NOMO-1 (cell line): ENCODE results near the gene PLCL1.
"Not testable (repeated sequence)": the region's sequence is repeated elsewhere in the genome, so short reads cannot be mapped to it uniquely, and the experiment has no call there.

Experiments
- DNase-seq, 2 experiments: peaks; one replicate each; lab custom pipeline; 2025; ENCODE audit not compliant: unreplicated experiment in 2 of 2; lab: John Stamatoyannopoulos, UW

PLCL1 gene

DNA sequence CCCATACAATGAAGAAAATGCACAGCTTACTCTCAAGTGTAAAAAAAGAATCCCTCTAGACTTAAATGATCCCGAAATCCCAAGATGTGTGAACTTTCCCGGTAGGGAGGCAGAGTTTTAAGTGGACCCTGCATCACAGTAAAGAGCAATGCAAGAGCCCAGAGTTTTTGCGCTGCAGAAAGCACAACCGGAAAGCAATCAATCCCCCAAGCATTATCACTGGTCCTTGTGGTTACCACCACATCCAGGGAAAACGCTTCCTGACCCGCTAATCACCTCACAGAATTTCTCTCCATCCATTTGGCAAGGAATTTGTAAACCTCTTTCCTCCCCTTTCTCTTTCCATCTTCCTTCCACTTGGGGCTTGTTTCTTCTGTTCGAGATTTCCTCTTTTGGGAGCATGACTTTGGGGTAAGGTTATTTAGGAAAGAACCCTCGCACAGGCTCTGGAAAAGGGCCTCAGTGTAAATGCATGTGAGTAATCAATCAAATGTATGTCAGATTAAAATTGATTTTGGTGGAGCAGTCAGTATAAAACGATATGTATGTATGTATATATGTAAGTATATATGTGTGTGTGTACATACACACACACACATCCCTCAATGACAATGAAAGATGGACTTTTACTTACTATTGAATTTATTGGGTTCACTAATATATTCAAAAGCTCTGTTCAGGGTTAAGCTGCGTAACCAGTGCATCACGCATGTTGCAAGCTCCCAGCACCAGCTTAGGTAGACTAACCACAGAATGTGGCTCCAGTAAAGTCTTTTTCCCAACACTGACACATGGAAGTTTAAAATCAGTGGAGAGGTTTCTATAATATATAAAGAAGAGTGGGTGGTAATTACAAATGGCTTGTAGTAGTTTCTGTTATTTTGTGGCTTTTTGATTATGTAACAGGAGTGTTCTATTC lies 1.6 kb downstream of the PLCL1 start:
- DNase-seq, result peak in 1 of 2 experiments; percentile 36

DNA sequence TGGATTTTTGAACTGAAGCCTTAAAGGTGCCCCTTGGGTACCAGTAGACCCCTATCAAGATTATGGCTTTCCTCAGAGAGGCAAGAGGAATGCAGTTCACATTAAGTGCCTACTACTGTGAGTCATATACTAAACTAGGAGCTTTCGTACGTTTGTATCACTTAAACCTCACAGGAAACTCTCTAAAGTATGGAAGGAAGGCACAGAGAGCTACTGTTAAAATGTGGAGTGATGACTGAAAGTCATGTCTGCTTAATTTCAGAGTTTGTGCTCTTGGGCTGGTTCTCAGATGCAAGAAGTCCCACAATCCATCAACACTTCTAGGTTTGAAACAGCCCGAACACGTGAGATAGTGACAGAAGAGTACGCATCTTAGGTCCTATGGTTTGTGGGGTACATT lies 4.7 kb downstream of the PLCL1 start:
- no peak for DNase-seq

DNA sequence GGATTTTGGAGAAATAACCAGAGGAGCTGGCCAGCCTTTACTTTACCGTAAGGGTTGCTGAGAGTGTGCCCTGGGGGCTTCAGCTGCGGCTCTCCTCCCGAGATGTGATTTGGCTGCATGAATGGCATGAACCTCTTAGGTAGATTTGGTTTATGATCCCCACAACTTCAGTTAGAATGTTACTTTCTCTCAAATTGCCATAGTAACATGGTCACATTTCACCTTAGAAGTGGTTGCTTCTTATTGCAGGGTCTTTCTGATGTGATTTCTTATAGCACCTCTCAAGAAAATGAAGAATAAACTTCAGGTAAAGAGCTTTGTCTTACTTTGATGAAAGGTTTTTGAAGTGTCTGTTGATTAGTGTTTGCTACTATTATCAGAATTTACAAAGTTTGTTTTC lies 5.6 kb downstream of the PLCL1 start:
- DNase-seq, result no peak

DNA sequence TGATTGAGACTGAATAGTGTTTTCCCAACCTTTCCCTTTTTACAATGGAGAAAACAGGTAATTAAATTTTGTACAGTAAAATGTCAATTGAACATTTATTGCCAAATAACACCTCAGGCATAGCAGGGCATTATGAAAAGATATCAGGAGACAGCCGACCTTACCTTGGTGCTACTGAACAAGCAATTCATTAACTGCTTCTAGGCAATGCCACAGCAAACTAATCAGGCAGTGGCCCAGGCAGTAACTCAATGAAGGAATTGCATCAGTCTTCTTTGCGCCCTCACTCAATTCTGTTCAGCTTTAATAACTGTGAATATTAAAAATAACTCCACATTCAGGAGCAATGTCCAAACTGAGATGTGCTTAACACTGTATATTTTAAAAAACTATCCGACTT lies 6.1 kb downstream of the PLCL1 start:
- DNase-seq, result no peak

DNA sequence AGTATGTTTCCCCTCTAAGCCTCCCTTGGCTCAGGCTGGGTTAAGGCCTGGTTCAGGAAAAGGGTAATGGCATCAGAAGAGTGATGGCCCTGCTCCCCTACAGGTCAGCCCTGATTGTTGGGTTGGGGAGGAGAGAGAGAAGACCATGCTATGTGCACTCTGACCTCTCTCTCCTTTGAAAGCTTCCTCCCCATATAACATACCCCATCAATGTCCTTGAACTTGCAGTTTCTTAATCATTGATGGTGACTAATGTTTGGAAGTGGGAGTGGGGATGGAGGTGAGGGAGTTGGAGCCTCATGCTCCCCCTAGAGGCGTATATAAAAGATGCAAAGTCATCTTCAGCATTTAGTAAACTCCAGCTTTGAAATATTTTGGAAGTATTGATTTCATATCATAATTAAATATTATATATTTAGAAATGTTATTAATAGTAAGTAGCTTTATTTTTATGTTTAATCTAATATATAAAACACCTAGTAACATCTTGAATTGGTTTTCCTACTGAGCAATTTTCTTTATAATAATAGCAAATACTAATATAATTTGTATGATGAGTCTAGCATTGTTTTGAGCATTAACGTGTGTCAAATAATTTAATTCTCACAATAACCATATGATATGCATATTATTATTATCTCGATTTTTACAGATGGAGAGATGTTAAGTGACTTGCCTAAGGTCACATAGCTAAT lies 8.8 kb downstream of the PLCL1 start:
- peak in 1 of 2 experiments; percentile 27 for DNase-seq

DNA sequence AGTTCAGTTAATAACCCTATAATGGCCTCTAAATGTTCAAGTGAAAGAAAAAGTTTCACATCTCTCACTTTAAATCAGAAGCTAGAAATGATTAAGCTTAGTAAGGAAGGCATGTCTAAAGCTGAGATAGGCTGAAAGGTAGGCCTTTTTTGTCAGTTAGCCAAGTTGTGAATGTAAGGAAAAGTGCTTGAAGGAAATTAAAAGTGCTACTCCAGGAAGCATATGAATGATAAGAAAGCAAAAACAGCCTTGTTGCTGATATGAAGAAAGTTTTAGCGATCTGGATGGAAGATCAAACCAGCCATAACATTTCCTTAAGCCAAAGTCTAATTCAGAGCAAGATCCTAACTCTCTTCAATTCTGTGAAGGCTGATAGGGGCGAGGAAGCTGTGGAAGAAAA lies 10.1 kb downstream of the PLCL1 start:
- DNase-seq, result no peak

DNA sequence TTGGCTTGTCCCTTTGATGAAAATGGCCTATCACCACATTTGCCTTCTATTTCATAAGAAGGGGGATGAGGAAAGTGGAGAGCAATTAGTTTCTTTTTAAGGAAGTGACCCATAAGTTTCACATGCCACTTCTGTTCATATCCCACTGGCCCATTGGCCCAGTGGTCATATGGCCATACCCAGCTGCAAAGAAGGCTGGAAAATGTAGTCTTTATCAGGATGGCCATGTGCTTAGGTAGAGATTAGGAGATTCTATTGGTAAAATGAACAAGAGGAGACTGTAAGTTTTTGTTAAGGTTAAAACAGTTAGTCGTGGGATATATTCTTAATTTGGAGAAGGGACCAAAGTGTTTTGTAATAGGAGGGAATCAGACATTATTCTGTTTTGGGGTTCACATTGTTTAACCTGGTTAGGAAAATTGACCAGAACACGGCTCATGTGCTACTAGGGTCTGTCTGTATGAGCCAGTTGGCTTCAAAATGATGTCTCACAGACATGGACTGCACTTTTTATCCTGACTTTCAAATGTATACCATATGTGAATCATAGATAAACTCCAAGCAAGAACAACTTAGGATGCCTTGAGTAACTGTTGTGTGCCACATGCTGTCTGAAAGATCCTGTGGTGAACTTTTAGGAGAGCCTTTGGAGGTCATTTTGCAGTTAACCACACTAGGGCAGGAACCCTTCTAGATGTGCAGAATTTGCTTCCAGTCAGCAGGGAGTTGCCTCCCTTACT lies 17.3 kb downstream of the PLCL1 start:
- DNase-seq, result peak; percentile 33 to 70

DNA sequence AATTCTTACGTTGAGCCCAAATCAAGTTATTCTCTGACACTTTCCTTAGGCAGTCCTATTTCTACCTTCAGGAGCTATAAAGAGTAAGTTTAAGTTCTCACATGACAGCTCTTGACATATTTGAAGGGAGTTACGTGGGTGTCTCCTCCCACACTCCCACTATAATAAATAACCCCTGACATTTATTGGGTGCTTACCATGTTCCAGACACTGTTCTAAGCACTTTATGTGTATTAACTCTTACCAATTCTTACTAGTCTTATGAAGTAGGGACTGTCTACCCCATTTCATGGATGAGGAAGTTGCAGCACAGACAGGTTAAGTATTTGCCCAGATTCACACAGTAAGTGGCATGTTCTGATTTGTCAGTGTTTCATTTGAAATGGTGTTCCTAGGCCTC lies 17.9 kb downstream of the PLCL1 start:
- DNase-seq, result no peak

DNA sequence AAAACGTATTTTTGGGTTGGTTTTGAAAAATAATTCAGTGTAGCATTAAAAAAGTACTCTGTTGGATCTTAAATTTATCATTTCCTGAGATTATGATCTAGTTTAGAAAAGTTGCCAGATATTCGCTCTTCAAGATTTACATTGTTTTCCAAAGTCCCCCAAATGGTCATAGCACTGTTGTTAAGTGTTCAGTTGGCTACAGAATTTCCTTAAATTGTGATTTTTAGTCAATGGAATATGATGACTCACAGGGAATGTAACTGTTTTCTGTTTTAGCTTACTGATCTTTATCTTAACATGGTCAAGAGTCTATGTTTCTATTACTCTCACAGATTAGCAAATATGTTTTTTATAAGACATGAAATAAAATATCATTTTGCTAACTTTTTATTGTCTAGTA lies 23.2 kb downstream of the PLCL1 start:
- DNase-seq, result no peak

DNA sequence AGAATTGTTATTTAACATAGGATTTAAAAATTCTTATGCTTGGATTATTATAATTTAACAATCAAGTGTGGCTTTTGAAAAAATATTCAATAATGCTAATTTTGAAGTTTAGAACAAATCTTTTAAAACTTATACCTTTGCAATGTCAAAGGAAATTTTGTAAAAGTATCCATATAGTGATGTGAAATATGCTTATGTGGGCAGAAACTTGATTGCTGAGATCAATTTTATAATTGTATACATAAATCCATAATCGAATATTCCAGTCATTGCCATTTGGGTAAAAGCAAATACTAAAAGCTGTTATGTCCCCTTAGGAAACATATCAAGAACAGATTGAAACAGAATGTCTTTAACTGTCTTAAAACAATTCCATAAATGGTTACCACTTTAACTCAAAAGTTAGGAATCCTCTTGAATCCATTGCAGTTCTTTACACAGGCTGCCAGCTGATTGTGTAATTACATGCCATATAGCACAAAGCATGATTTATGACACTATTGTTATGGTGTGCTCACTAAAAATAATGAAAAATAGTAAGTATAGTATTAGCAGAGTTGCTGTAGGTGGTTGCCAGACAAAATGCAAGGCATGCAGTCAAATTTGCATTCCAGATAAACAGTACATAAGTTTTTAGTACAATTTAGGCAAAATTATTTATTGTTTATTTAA lies 24.2 kb downstream of the PLCL1 start:
- no peak for DNase-seq

DNA sequence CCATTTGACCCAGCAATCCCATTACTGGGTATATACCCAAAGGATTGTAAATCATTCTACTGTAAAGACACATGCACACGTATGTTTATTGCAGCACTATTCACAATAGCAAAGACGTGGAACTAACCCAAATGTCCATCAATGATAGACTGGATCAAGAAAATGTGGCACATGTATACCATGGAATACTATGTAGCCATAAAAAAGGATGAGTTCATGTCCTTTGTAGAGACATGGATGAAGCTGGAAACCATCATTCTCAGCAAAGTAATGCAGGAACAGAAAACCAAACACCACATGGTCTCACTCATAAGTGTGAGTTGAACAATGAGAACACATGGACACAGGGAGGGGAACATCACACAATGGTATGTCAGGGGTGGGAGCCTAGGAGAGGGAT lies 30.4 kb downstream of the PLCL1 start:
- DNase-seq, result not testable (repeated sequence)

DNA sequence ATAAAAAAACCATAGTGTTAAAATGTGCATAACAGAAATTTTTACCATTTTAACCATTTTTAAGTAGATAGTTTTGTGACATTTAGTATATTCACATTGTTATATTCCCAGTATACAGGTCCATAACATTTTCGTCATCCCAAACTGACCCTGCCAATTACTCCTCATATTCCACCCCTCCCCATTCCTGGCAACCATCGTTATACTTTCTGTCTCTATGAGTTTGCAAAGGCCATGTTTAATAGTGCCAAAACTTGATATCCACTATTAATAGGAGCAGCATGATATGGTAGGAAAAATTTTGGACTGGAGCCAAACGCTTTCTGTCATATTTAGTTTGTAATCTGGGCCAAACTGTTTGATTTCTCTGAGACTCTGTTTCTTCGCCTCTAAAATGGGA lies 30.9 kb downstream of the PLCL1 start:
- DNase-seq, result no peak

DNA sequence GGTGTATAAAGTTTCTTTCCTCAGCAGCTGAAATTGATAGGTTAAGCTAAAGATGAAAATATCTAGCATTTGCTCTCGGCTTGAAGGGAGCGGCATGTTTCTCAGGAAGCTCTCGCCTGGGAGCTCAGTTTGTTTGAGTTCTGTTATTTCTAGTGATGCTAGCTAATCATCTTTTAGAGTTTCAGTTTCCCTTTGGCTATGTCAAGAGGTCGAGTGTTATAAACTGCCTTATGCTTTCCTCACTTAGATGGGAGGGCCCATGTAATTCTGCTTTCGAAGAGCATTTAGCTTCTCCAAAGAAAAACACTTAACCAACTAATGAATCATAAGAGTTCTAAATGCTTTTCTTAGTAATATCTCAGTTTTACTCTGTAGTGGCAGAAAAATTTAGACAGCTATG lies 33.6 kb downstream of the PLCL1 start:
- peak; percentile 62 to 90 for DNase-seq

DNA sequence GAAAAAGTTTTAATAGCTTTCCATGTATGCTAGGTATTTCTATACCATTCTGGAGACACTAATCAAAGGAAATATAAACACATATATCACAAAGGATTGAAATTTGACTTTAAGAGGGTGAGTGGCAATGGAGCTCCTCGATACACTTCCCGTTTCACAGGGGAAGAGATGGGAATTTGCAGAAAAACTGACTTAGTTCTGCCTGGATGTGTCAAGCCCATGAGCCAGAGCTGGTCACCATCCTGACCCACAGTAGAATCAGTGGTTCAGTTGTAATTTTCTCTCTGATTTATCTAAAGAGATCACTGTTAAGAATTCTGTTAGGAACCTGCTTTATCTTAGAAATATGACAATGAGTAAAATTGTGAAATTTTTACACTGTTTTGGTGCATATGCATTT lies 34.2 kb downstream of the PLCL1 start:
- no peak for DNase-seq

DNA sequence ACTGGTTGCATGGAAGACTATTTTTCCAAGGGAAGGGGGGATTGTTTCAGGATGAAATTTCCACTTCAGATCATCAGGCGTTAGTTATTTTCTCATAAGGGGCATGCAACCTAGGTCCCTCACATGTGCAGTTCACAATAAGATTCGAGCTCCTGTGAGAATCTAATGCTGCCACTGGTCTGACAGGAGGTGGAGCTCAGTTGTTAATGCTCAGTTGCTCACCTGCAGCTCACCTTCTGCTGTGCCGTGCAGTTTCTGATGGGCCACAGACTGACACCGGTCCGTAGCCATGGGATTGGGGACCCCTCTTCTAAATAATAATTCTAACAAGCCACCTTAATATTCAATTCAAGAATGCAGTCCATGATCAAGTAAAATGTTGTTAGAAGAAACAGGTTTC lies 34.9 kb downstream of the PLCL1 start:
- no peak for DNase-seq

DNA sequence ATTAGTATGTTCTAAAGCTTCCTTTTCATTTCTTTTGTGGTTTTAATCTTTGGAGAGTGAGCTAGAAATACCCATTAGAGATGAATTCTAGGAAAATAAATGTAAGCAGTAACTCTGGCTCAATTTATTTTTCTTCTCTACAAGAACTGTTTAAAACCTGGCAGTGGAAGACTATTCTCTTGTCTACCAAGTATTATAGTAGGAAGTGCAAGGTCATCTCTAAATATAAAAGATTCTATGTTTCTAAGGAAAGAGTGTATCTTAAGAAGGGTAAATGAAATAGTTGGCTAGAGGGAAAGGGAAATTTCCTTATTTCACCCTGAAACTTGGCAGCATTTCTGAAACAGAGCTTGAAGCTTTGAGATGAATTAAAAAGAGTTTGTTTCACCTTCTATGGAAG lies 35.5 kb downstream of the PLCL1 start:
- no peak for DNase-seq

DNA sequence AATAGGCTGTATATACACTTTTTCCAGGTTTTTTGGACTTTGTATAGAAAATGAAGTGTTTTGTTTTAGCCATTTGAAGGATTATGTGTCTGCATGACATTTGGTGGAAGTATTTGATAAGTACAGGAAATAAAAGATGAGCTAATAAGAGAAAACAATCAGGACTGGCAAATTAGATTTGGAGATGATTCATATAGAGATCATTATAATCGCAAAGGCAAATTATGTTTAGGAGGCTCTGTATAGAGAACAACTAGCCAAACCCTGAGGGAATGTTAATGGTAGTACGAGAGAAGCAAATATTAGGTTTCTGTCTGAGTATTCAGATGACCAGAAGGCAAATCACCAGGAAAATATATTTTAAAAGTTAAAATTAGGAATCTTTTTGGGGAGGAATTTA lies 41.7 kb downstream of the PLCL1 start:
- no peak for DNase-seq

DNA sequence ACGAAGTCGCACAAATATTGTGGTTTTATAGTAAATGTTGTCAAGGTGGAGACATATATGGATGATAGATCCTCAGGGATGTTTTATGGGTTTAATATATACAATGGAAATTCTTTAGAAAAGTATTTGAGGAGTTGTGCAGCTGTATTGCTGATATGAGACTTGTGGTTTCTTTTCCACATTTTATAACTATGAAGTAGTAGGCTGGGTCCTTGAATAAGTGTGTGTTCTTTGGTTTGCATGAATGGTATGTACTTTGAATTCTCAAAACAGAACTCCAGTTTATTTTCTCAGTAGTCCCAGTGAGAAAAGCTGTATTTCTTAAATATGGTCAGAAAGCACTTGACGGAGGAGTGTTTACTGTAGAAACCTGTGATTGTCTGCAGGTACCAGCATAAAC lies 42.4 kb downstream of the PLCL1 start:
- DNase-seq, result no peak

DNA sequence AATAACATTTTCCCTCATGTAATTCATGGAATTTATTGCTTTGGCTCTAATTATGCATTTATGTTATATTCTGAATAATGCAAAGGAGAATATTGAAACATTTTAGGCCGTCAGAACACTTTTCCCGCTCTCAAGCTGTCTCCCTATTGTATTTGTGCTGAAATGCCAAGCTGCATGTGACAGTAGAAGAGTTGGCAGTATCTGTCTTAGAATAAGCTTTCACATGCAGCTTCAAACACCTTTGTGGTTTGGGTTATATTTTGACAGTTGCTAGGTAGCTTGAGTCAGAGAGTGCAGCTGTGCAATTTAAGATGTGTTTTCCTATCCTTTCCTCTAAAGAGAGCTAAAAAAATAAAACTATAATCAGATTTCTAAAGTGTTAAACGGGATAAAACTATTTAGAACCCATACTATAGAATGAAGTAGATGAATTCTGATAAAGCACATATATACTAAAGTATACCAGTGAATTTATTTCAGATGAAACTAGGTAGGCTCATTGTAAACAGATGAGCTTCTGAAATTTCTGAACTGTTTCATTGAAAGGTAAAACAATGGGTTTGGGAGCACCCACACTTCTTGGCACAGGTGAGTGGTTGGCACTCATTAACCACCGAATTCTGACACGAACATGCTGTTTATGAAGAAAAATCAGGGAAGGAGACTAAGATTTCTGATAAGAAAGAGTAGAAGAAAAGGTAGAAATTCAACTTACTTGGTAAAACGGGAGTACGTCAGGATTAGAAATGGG lies 43.4 kb downstream of the PLCL1 start:
- DNase-seq, result no peak

DNA sequence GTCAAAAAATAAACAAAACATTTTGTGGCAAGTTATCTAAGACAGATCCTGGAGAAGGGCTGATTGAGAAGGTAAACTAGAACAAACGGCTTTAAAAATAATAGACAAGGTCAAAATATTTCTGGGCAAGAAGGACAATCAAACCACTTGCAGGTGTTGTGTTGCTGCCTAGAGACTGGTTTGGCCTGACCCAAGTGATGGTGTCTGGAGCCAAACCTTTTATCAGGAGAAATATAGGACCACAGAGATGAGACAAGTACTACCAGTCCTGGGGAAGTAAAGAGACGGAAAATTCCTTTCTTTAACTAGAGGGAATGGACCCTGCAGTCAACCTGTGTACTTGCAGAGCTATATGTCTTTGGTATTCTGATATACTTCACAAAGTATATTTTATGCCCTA lies 44.2 kb downstream of the PLCL1 start:
- DNase-seq, result no peak
